GM19372 (cell line): ENCODE measurements around the gene PLAA.
"Not testable (repeated sequence)": the region's sequence is repeated elsewhere in the genome, so short reads cannot be mapped to it uniquely, and the experiment has no call there.

Experiments
- ATAC-seq: cut with Tn5 transposase; IDR thresholded peaks from one replicate; pipeline ENCODE4 v1.9.1; 2021; ENCODE audit warnings: mild to moderate bottlenecking, low read depth, moderate library complexity; ENCODE audit not compliant: unreplicated experiment

PLAA gene

GRCh38 chr9:26937816-26938371 lies 9.1 kb downstream of the PLAA start:
- ATAC-seq = no peak

GRCh38 chr9:26935847-26936246 lies 11.2 kb downstream of the PLAA start:
- ATAC-seq = no peak

- ATAC-seq = no peak
Measured at GRCh38 chr9:26928902-26929495, 18.0 kb downstream of the PLAA start.

GRCh38 chr9:26925609-26926008 lies 21.4 kb downstream of the PLAA start:
- no peak for ATAC-seq

GRCh38 chr9:26919698-26920097 lies 27.3 kb downstream of the PLAA start:
- no peak for ATAC-seq

GRCh38 chr9:26913138-26913668 lies 33.8 kb downstream of the PLAA start:
- ATAC-seq = no peak

- no peak for ATAC-seq
Measured at GRCh38 chr9:26904671-26905070, 42.4 kb downstream of the PLAA start.

- ATAC-seq = no peak
Measured at GRCh38 chr9:26904070-26904469, 43.0 kb downstream of the PLAA start.

- ATAC-seq = no peak
Measured at GRCh38 chr9:26893030-26893676, 53.9 kb downstream of the PLAA start.

GRCh38 chr9:26892251-26893029 lies 54.6 kb downstream of the PLAA start, which contains the start of gene CAAP1:
Gene CAAP1 (minus strand): TSS chr9:26892802. CDS start chr9:26892715, 87 bp downstream.
- ATAC-seq = peak; percentile 88

GRCh38 chr9:26891726-26892125 lies 55.3 kb downstream of the PLAA start:
- peak; percentile 0 for ATAC-seq

- ATAC-seq = no peak
Measured at GRCh38 chr9:26888271-26888670, 58.8 kb downstream of the PLAA start.

GRCh38 chr9:26882154-26882553 lies 64.9 kb downstream of the PLAA start:
- ATAC-seq = no peak

GRCh38 chr9:26880262-26880661 lies 66.8 kb downstream of the PLAA start:
- no peak for ATAC-seq

- ATAC-seq = not testable (repeated sequence)
Measured at GRCh38 chr9:26875155-26875554, 71.9 kb downstream of the PLAA start.

GRCh38 chr9:26870292-26870691 lies 76.8 kb downstream of the PLAA start:
- no peak for ATAC-seq

GRCh38 chr9:26863074-26863473 lies 84.0 kb downstream of the PLAA start:
- ATAC-seq = no peak

GRCh38 chr9:26856413-26857032 lies 90.5 kb downstream of the PLAA start:
- peak; percentile 70 for ATAC-seq
